DND-41 (cell line): Measurements from ENCODE around the gene EXOC6.

Experiments
- CTCF ChIP-seq: IDR thresholded peaks from 2 replicates; pipeline ENCODE4 v1.5.1; 2012; ENCODE audit warnings: borderline replicate concordance, low read length, moderate library complexity, mild to moderate bottlenecking; ENCODE audit not compliant: poor library complexity, severe bottlenecking; ENCODE audit errors: extremely low read depth
- EZH2 ChIP-seq: IDR thresholded peaks from 3 replicates; pipeline ENCODE4 v1.6.1; 2012; ENCODE audit warnings: borderline replicate concordance, low read depth, mild to moderate bottlenecking, moderate library complexity, low read length, inconsistent platforms; ENCODE audit not compliant: severe bottlenecking

GRCh38 chr10:92946491-92946890 is 98.2 kb downstream of the EXOC6 start:
- TF ChIP-seq CTCF (no peak), EZH2 (no peak)
